ENCODE results near the gene ACYP2.

- no peak for TF ChIP-seq EP300 (IDR thresholded peaks at IDR 0.05)
- TF ChIP-seq, protein P1, sequence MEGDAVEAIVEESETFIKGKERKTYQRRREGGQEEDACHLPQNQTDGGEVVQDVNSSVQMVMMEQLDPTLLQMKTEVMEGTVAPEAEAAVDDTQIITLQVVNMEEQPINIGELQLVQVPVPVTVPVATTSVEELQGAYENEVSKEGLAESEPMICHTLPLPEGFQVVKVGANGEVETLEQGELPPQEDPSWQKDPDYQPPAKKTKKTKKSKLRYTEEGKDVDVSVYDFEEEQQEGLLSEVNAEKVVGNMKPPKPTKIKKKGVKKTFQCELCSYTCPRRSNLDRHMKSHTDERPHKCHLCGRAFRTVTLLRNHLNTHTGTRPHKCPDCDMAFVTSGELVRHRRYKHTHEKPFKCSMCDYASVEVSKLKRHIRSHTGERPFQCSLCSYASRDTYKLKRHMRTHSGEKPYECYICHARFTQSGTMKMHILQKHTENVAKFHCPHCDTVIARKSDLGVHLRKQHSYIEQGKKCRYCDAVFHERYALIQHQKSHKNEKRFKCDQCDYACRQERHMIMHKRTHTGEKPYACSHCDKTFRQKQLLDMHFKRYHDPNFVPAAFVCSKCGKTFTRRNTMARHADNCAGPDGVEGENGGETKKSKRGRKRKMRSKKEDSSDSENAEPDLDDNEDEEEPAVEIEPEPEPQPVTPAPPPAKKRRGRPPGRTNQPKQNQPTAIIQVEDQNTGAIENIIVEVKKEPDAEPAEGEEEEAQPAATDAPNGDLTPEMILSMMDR (IDR thresholded peaks at IDR 0.05): no peak
- no peak for TF ChIP-seq POLR2AphosphoS5 (IDR thresholded peaks at IDR 0.05)
Measured at GRCh38 chr2:54332386-54332785, 217.0 kb downstream of the ACYP2 start.
